GM20431 (cell line): Measurements from ENCODE around the gene MOK.

ENCODE experiments used
- in situ Hi-C: fragments of 300-500 bp; cut with MseI, MboI; formaldehyde crosslinking; loops from one replicate; pipeline ENCODE4 v1.15.0; 2020; ENCODE audit warnings: low sequenced_read_pairs; ENCODE audit not compliant: unreplicated experiment

The MOK gene

DNA sequence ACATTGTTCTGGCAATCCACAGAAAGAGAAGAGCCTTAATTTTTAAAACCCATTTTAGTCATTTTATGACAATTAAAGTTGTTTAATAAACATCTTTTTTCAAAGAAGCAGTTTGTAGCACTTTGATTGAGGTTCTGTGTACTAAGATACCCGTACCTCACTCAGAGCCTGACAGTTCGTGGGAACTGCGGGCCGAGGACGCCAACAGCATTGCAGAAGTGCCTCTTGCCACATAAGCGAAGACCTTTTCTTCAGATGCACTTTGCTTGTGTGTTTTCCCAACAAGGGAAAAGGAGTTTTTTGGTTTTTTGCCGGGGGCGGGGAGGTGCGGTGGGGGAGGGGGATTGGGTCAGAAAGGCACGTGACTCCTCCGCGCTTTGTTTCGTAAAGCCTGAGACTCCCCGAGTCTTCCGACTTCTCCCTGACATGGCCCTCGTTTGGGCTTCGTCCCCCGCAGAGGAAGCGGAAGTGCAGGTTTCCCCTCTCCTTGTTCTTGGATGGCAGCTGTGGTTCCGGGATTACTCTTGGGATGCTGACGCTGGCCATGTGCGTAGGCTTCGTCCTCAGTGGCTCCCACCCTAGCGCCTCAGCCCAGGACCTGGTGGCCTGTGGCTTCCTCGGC lies 94.4 kb downstream of the MOK start:
- in situ Hi-C loops, result no loop called here

DNA sequence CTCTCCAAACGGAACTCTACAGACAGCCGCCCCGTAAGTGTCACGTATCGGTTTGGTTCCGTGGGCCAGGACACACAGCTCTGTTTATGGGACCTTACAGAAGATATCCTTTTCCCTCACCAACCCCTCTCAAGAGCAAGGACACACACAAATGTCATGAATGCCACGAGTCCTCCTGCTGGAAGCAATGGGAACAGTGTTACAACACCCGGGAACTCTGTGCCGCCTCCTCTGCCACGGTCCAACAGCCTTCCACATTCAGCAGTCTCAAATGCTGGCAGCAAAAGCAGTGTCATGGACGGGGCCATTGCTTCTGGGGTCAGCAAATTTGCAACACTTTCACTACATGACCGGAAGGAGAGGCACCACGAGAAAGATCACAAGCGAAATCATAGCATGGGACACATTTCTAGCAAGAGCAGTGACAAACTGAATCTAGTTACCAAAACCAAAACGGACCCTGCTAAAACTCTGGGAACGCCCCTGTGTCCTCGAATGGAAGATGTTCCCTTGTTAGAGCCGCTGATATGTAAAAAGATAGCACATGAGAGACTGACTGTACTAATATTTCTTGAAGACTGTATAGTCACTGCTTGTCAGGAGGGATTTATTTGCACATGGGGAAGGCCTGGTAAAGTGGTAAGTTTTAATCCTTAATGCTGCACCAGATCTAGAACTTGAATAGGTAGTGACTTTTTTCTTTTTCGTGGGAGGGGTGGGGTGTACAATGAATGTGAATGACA lies 95.6 kb downstream of the MOK start:
- in situ Hi-C loops, result no loop called here

DNA sequence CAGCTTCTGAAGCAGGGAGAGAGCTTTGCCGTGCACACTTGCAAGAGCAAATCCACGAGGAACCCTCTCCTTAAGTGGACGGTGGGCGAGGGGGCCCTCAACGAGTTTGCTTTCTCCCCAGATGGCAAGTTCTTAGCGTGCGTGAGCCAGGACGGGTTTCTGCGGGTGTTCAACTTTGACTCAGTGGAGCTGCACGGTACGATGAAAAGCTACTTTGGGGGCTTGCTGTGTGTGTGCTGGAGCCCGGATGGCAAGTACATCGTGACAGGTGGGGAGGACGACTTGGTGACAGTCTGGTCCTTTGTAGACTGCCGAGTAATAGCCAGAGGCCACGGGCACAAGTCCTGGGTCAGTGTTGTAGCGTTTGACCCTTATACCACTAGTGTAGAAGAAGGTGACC lies 96.2 kb downstream of the MOK start:
- in situ Hi-C loops, result no loop called here

DNA sequence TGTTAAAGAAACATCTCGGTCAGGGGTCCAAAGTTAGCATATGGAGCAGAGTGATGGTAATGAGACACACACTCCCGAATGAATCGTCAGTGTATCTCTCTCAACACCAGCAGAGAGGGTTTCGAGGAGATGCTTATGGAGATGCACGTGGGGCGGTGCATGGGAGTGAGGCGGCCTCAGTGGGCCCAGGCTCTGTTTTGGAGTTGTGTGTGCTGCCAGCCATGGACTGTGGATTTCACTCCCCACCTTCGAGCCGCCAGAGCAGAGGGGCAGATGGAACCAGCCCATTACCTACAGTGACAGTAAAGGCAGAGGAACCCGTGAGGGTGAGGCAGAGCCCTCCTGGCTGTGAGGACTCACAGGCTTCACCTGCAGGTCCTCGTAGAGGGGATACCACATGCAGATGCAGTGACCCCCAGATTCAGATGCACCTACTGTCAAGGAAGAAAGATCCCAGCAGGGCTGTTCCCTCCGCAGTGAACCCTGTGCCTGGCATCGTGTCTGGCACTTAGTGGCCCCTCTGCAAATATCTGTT lies 97.1 kb downstream of the MOK start:
- in situ Hi-C loops, result no loop called here

DNA sequence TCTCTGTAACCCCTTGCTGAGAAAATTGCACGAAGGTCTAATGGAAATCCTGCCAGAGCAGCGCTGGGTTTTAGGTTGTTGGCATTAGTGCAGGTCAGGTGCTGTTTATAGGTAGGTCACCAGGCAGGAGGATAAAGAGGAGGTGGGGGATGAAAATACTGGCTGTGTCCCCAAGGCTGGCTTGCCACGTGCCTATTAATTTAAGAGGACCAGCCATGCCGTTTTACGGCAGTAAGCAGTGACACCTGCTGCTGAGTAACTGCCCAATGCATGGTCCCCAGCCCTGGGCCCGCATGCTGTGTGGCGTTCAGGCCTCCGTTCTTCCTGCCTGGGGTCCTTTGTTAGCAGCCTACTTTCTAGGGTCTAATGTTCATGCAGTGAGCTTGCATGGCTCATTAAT lies 98.0 kb downstream of the MOK start:
- in situ Hi-C loops, result no loop called here

DNA sequence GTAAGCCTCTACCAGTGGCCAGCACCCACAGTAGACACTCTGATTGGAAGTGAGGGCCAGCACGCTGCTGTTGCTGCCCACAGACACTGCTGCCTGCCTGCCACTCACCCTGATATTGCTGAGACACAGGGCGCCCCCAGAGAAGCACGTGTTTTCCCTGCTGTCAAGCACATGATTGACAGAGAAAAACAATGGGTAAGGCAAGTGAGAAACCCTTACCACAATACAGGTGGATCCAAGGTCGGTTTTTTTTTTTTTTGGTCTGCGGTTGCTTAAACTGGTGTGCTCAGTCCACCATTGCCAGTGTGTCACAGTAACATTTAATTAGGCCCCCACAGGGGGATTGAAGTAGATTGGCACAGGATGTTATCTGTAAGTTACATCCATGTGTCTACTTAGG lies 99.4 kb downstream of the MOK start:
- in situ Hi-C loops, result no loop called here

DNA sequence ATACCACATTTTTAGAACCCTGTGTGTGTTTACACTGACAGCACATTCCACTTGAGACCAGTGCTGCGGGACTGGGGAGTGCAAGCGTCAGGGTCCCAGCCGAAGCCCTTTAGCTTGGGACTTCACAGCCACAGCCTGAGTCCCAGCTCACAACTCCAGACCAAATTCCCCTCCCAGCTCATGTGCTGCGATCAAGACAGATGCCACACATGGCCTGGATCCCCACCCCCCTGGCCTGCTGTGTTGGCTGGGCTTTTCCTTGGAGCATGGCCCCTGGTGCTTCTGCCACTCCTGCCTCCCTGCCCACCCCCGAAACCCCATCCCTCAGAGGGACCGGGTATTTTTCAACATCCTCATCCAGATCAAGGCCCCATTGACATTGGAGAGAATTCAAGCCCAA lies 101.6 kb downstream of the MOK start:
- in situ Hi-C loops, result no loop called here

DNA sequence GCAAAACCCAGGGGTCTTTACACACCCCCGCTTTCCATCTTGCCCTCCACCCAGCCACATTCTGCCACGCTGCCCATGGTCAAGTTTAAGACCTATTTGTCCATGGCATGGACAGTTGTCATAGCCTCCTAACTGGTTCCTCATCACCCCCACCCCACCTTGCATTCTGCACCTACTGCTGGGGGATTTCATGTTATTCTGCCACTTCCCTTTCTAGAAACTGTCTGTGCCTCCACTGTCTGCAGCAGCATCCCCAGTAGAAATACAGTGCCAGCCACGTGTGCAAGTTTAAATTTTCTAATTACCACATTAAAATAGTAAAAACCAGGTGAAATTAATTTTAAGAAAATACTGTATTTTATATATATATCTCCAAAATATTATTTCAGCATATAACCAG lies 102.0 kb downstream of the MOK start:
- in situ Hi-C loops, result no loop called here

DNA sequence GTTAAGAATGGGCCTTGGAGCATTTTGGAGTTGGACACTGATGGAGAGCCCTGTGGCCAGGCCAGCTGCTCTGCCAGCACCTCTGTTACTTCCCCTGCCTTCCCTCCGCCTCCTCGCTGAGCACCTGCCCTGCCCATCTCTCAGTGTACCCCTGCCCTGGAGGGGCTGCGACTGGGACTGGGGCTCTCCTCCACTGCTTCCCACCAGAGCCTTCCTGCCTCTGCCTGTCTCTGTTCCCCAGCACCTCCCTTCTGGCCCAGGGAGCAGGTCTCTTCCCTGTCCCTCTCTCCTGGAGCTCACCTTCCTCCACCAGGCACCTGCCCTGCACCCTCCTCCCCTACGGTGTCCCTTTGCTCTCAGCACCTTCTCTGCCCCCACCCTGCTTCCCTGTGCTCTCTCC lies 103.2 kb downstream of the MOK start:
- in situ Hi-C loops, result no loop called here

DNA sequence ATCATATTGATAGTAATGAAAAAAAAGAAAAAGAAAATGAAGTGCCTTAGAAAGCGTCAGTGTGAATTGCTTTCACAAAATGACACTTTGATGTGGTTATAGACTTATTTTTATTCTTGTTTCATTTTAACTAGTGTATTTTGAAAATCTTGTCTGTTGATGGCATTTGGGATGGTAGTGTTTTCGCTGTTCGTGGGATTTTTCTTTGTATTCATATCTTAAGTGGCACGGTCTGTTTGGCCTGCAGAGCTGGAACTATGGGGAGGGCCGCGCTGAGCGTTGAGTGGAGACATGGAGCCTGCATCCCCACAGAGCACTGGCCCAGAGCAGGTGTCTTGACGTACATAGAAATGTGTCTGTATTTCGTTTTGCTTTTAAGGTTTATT lies 103.6 kb downstream of the MOK start:
- in situ Hi-C loops, result no loop called here

DNA sequence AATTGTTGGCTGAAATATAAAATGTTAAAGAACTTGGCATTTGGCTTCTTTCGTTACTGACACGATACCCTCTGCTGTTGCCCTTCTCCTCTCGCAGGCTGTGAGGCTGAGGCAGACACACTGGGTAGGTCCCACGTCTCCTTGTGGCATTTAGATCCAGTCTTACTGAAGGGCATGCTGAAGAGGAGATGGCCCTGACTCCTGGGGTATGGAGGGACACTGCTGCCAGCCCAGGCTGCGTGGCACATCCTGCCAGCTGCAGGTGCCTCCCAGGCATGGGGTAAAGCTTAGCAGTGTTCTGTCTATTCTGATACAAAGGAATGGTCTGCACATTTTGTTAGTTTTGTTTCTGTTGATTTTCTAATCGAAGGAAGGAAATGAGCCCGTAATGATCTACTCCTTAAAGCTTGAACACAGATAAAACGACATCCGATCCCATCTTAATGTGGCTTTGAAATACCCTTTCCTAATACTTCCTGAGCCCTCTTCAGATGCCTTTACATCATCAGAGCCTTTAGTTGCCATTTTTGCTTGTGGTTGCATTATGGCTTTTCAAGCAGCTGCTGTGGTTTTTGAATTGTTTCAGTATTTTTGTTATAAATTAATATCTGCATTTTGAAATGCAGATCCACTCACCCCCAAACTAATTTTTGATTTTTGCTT lies 104.1 kb downstream of the MOK start:
- in situ Hi-C loops, result no loop called here

DNA sequence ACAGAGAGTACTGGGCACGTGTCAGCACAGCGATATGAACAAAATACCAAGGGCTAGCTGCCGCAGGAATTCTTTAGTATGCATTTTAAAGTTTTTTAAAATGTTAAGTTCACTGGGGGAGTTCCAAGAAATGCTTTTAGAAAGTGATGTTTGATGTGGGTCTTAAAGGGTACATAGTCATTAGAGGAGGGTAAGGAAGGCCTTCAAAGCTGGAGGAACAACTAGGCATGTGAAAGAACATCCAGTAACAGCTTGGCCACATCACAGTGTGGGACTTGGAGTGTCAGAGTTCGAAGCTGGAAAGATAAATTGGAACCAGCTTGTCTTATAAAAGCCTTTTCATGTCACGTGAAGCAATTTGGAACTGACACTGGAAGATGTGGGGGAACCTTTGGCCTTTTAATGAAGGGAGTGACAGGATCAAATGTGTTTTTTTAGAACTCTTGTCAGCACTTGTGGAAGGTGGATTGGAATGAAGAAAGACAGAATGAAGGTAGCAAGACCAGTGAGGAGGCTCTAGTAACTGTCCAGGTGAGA lies 107.6 kb downstream of the MOK start:
- in situ Hi-C loops, result no loop called here

DNA sequence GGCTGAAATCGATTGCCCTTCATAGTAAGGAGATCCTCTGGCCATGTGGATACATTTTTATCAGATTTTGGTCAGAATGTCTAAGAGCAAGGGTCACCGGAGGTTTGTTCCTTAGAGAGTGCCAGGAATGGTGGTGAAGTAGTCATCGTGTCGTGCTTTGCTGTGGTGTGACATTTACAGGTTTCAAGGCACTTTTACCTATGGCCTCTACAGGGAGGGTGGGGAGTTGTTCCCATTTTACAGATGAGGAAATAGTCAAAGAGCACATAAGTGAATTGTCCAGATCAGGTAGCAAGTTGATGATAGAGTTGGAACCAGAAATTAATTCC lies 108.1 kb downstream of the MOK start:
- in situ Hi-C loops, result no loop called here

DNA sequence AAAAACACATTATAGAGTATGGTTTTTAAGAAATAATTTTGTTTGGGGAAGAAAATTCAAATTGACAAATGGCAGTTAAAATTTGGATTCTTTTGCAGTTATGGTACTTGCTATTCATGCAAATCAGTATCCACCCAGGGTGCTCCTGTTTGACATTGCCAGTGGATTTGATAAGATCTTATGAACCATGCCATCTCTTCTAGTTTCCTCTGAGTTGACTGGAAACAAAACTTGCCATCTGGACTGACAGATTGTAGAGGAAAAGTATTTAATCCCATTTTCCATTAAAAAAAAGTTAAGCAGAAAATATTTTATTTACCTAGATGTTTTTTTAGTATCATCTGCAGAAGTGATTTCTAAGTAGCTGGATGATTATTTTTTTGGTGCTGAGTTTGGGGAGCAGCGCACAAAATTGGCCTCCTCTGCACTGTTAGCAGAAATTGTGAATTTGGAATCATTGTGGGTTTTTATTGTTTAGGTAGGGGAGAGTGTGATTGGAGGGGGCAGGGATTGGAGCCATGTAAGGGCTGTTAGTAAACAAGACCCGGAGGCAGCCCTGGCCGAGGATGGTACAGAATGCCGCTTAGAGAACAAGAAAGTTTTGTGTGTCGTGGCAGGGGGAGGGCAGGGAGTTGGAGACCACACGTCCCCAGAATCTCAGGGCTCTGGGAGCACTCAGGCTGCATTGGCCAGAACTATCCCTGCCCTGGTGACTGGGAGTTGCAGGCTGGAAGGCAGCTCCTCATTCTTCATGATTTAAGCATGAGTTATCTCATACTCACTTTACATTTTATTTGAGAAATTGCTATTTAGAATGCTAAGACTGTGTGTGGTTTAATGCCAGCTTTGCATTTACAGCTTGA lies 108.7 kb downstream of the MOK start:
- in situ Hi-C loops, result no loop called here

DNA sequence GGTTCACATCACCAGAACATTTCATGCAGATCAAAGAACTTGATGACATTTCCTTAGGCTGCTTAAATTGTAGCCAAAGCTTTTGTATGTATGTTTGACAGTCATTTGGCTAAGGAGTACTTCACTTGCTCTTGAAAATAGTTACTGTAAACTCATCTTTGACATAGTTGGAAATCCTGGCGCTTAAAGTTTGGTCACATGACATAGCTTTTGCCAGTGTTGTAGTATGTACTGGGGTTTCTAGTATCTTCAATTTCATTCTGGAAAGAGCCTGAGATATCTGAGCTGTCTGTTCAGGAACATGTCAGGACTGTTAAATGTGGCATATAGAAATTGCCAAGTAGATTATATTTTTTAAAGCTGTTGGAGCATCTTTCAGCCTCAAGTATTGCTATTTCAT lies 109.5 kb downstream of the MOK start:
- in situ Hi-C loops, result no loop called here

DNA sequence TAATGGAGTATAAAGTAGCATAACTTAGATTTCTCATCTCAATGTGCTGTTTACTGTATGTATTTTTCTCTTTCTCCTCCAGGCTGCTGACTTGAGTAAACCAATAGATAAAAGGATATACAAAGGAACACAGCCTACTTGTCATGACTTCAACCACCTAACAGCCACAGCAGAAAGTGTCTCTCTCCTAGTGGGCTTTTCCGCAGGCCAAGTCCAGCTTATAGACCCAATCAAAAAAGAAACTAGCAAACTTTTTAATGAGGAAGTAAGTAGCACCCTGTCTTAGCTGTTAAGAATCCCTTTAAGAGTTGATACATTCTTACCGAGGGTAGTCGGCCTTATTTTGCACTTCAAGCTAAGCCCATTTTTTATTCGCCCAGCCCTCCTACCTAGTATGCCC lies 110.1 kb downstream of the MOK start:
- in situ Hi-C loops, result no loop called here

DNA sequence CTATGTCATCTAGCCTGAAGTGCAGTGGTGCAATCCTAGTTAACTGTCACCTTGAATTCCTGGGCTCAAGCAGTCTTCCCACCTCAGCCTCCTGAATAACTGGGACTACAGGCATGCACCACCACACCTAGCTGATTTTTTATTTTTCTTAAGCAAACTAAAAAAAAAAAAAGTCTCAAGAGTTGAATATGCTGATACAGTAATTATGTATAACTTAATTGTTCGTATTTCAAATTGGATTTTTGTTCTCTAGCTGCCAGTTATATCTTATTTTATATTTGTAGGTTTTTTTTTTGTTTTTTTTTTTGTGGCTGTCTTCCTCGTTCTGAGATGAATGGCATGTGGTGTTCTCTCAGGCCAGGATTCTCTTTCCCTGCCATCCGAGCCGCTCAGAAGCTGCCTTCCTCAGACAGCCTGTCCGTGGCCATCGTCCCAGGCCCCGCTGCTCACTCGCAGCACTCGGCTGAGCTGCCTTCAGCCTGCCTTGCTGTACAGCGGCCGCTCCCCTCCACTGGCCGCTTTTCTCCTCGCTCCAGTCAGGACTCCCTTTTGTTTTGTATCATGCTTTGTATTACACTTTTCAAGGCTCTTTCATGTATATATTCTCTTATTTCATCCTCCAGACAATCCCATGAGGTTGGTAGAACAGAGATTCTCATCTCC lies 112.0 kb downstream of the MOK start:
- in situ Hi-C loops, result no loop called here

DNA sequence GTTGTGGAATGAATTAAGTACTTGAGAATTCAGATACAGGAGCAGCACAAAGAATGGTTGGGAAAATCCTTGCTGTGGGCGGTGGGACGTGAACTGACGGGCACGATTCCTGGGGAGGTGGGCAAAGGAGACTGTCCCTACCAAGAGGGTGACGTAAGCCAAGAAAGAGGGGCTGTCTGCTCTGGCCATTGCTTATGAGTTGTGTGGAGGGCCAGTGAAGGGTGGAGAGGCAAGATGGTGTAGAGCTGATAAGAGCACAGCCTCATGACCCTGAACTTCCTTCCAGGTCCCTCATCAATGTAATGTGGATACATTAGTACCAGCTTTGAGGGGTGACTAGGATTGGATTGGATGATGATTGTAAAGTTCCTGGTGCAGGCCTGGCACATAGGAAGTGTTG lies 115.1 kb downstream of the MOK start:
- in situ Hi-C loops, result no loop called here

DNA sequence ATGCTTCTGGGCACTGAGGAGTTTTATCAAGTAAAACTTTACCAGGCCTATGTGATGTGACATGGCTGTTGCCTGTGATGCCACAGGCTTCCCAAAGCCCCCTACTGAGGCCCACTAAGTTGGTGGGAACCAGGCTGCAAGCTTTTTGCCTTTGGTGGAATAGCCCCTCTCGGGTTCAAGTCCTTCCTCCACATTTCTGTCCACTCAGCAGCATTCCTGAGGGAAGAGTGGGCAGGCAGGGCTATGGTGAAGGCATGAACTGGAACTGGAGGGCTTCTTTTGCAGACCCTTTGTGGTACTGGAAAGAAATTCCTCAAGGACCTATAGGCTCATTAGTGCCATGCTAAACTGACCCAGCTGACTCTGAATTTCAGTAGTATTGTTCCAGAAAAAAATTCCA lies 116.8 kb downstream of the MOK start:
- in situ Hi-C loops, result no loop called here

DNA sequence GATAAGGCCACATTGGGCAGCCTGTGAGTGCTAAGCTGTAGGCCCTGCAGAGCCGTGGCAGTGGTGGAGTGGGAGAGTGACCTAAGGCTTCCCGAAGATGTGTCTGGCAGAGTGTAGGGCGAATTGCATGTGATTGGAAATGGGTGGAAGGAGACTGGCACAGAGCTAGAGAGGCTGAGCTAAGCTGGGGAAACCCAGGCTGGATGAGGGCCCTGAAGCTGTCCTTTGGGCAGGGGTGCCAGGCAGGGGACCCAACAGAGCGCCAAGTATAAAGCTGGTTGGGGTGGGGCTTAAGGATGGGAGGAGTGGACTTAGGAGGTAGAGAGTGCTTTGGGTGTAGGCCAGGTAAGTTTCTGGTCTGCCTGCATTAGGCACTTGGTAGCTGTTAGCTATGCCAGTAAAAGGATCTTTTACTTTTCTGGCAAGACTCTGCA lies 117.4 kb downstream of the MOK start:
- in situ Hi-C loops, result no loop called here
